Vagina (tissue), 2 donors: Measurements from ENCODE around the gene MTSS2.

Source experiments
- POLR2A ChIP-seq, 2 donors: fragments of 450-650 bp; IDR thresholded peaks; one replicate each; pipeline ENCODE4 v1.6.1; 2017; ENCODE audit warnings: antibody characterized with exemption in 2 of 2, mild to moderate bottlenecking in 2 of 2, moderate library complexity in 2 of 2
- TF ChIP-seq, protein P1 (sequence below), 3 experiments: fragments of 450-650 bp in 2 of 3; fragments of 200-600 bp in 1 of 3; sonication (generic) in 1 of 3; IDR thresholded peaks; one replicate each; pipeline ENCODE4 v1.5.1; 2017 to 2019; ENCODE audit warnings: antibody characterized with exemption in 3 of 3, mild to moderate bottlenecking in 2 of 3, moderate library complexity in 2 of 3

DNA sequence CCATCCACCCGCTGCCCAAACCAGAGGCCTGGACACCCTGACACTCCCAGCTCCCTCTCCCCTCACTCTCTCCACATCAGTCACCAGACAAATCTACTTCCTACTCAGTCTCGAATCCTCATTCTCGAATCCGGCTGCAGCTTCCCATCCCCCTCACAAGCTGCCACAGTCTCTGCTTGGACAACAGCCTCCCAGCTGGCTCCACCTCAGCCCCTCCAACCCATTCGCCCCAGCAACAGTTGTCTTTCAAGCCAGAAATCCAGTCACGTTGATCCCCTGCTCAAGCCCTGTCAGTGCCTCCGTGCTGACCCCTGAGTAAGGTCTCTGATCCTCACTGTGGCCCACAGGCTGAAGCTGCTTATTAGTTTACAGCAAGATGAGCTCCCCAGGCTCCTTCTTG lies 44.2 kb upstream of the MTSS2 start:
- TF ChIP-seq, protein P1, sequence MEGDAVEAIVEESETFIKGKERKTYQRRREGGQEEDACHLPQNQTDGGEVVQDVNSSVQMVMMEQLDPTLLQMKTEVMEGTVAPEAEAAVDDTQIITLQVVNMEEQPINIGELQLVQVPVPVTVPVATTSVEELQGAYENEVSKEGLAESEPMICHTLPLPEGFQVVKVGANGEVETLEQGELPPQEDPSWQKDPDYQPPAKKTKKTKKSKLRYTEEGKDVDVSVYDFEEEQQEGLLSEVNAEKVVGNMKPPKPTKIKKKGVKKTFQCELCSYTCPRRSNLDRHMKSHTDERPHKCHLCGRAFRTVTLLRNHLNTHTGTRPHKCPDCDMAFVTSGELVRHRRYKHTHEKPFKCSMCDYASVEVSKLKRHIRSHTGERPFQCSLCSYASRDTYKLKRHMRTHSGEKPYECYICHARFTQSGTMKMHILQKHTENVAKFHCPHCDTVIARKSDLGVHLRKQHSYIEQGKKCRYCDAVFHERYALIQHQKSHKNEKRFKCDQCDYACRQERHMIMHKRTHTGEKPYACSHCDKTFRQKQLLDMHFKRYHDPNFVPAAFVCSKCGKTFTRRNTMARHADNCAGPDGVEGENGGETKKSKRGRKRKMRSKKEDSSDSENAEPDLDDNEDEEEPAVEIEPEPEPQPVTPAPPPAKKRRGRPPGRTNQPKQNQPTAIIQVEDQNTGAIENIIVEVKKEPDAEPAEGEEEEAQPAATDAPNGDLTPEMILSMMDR (IDR thresholded peaks at IDR 0.05), result no peak
- no peak for TF ChIP-seq POLR2A (IDR thresholded peaks at IDR 0.05)
